ENCODE data around the gene COL6A1. TPM values are rescaled to one million over a fixed set of nuclear protein-coding genes. Genes with fewer than 3 reads are reported as not detected.

COL6A1 gene
- total and polyA plus RNA-seq, 2 of the 13 experiments (the other 11 are each of a cell fraction or from before 2014, with no cell fraction given), result 3.1 to 4.8 TPM

- 32% methylated on average over 16 of the region's 21 CpGs for WGBS (ENCODE audit: low lambda C conversion rate)
- no TSS peak for BruUV-seq (replicated peaks)
- H2AFZ ChIP-seq (ENCODE audit: low read length), result no peak overlapping the region
- no peak for TF ChIP-seq AGO2 (optimal IDR thresholded peaks at IDR 0.05; ENCODE audit: low read depth, low read length)
- no peak for TF ChIP-seq KDM4B (CRISPR knock-in tag; IDR thresholded peaks at IDR 0.05)
- no peak for TF ChIP-seq RNF219 (CRISPR knock-in tag; IDR thresholded peaks at IDR 0.05)
- TF ChIP-seq KLF15 (CRISPR knock-in tag; IDR thresholded peaks at IDR 0.05; ENCODE audit: borderline replicate concordance), result no peak
- no peak for TF ChIP-seq POLR2AphosphoS5 (IDR thresholded peaks at IDR 0.05; ENCODE audit: low read depth, low read length)
- TF ChIP-seq MATR3 (CRISPR knock-in tag; IDR thresholded peaks at IDR 0.05), result no peak
- TF ChIP-seq NFE2L1 (CRISPR knock-in tag; IDR thresholded peaks at IDR 0.05; ENCODE audit: borderline replicate concordance), result no peak
- TF ChIP-seq, protein P1, sequence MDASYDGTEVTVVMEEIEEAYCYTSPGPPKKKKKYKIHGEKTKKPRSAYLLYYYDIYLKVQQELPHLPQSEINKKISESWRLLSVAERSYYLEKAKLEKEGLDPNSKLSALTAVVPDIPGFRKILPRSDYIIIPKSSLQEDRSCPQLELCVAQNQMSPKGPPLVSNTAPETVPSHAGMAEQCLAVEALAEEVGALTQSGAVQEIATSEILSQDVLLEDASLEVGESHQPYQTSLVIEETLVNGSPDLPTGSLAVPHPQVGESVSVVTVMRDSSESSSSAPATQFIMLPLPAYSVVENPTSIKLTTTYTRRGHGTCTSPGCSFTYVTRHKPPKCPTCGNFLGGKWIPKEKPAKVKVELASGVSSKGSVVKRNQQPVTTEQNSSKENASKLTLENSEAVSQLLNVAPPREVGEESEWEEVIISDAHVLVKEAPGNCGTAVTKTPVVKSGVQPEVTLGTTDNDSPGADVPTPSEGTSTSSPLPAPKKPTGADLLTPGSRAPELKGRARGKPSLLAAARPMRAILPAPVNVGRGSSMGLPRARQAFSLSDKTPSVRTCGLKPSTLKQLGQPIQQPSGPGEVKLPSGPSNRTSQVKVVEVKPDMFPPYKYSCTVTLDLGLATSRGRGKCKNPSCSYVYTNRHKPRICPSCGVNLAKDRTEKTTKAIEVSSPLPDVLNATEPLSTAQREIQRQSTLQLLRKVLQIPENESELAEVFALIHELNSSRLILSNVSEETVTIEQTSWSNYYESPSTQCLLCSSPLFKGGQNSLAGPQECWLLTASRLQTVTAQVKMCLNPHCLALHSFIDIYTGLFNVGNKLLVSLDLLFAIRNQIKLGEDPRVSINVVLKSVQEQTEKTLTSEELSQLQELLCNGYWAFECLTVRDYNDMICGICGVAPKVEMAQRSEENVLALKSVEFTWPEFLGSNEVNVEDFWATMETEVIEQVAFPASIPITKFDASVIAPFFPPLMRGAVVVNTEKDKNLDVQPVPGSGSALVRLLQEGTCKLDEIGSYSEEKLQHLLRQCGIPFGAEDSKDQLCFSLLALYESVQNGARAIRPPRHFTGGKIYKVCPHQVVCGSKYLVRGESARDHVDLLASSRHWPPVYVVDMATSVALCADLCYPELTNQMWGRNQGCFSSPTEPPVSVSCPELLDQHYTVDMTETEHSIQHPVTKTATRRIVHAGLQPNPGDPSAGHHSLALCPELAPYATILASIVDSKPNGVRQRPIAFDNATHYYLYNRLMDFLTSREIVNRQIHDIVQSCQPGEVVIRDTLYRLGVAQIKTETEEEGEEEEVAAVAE (CRISPR knock-in tag; IDR thresholded peaks at IDR 0.05; ENCODE audit: borderline replicate concordance), result no peak
- TF ChIP-seq FOXA1 (IDR thresholded peaks at IDR 0.05), result no peak
- TF ChIP-seq FOXA1 (CRISPR knock-in tag; IDR thresholded peaks at IDR 0.05), result no peak
- TF ChIP-seq ZNF816 (CRISPR knock-in tag; IDR thresholded peaks at IDR 0.05; ENCODE audit: borderline replicate concordance), result no peak
- no peak for TF ChIP-seq JARID2 (CRISPR knock-in tag; IDR thresholded peaks at IDR 0.05; ENCODE audit: insufficient replicate concordance)
- FAIRE-seq (no peak), ATAC-seq (no peak), DNase-seq (ENCODE audit: low spot score) (no peak)
- H3K27ac ChIP-seq (ENCODE audit: extremely low read length, insufficient read depth, low read length), result no peak overlapping the region
- H3K4me3 ChIP-seq (replicated peaks in 1 of 3; ENCODE audit: insufficient read depth in 1 of 3, low read depth in 2 of 3, low read length in 3 of 3), result no peak overlapping the region
- H3K27me3 ChIP-seq (ENCODE audit: control insufficient read depth in 1 of 2, insufficient read depth in 2 of 2, low read length in 2 of 2), result peaks cover 3 to 66% of the 10 kb centered on the region in 2 experiments; a peak in 3 of 5 replicates
- no peaks in the 10 kb centered on the region for H3K4me1 ChIP-seq (ENCODE audit: insufficient read depth, low read length)
- no peaks in the 10 kb centered on the region for H3K79me2 ChIP-seq (ENCODE audit: insufficient read depth, low read length)
- CTCF ChIA-PET (ENCODE audit: low intra/inter-chr PET ratio, low total read pairs), result no interaction called here
- no peaks in the 10 kb centered on the region for H4K20me1 ChIP-seq (ENCODE audit: insufficient read depth, low read length)
- no peak overlapping the region for H3K9ac ChIP-seq (ENCODE audit: insufficient read depth, low read depth, low read length)
- H3K4me2 ChIP-seq (ENCODE audit: low read depth, low read length), result no peak overlapping the region
- intact Hi-C loops (cut with micrococcal nuclease; ENCODE audit: unreplicated experiment), result no loop called here
- H3K9me3 ChIP-seq (ENCODE audit: low read length), result no peaks in the 10 kb centered on the region
- no peaks in the 10 kb centered on the region for H3K36me3 ChIP-seq (replicated peaks in 1 of 2; ENCODE audit: control insufficient read depth in 1 of 2, insufficient read depth in 2 of 2, low read length in 2 of 2)
- POLR2A ChIA-PET, result no interaction called here
- in situ Hi-C loops (cut with HindIII; ENCODE audit: extremely low pct_ligation_motif_present, low pct_unique_long_range_greater_than_20kb), result no loop called here
These were observed 30.6 kb upstream of the COL6A1 start for GRCh38 chr21:45950740-45951515.

Measured in HepG2 (cell line).